Endothelial cell of umbilical vein (primary cell): ENCODE results near the gene ZKSCAN1. TPM values are rescaled to one million over a fixed set of nuclear protein-coding genes. Genes with fewer than 3 reads are reported as not detected.

ENCODE experiments used
- BruUV-seq: library from RNA; stranded (reverse); fragments of 400-500 nt; replicated peaks from 2 replicates; lab custom pipeline; 2021; lab: Mats Ljungman, UMichigan
- CTCF ChIA-PET: fragments of 300-600, 350-600 bp; sonication (Branson Sonifier 250); formaldehyde crosslinking; loops from one replicate; lab custom pipeline; 2021; ENCODE audit warnings: antibody characterized with exemption, inconsistent platforms; lab: Charles Lee
- POLR2A ChIA-PET: fragments of 300-600, 350-600 bp; sonication (Branson Sonifier 250); formaldehyde crosslinking; loops from one replicate; lab custom pipeline; 2021; ENCODE audit warnings: antibody characterized with exemption, inconsistent platforms; lab: Charles Lee
- DNase-seq: peaks from one replicate; pipeline ENCODE4 v3.0.0-alpha.2; 2011; ENCODE audit warnings: low read depth, low spot score
- FAIRE-seq: peaks from 2 replicates; lab custom pipeline; 2011; peaks lifted over from hg19 to GRCh38; lab: Jason Lieb, UNC
- H2AFZ ChIP-seq: 2 replicates; pipeline ENCODE4 v1.6.0; 2012; ENCODE audit warnings: low read depth, low read length, control low read depth, inconsistent platforms
- H3K27ac ChIP-seq: 2 replicates; pipeline ENCODE4 v1.5.1; 2011; ENCODE audit warnings: low read depth, mild to moderate bottlenecking, control low read depth, low read length, moderate library complexity; ENCODE audit not compliant: insufficient read depth
- H3K27me3 ChIP-seq, 2 experiments: 2 replicates each; pipeline versions ENCODE4 v1.6.0 to v1.6.1; 2011; ENCODE audit warnings: low read length in 2 of 2, mixed read lengths in 1 of 2; ENCODE audit not compliant: control insufficient read depth in 2 of 2, insufficient read depth in 2 of 2
- H3K36me3 ChIP-seq, 2 experiments: 2 replicates in 1 of 2; 3 replicates in 1 of 2; pipeline ENCODE4 v1.5.1; 2011; ENCODE audit warnings: low read length in 2 of 2, mild to moderate bottlenecking in 1 of 2, moderate library complexity in 1 of 2; ENCODE audit not compliant: control insufficient read depth in 2 of 2, insufficient read depth in 2 of 2; ENCODE audit errors: extremely low read depth in 1 of 2
- H3K4me1 ChIP-seq: 3 replicates; pipeline ENCODE4 v1.5.1; 2011; ENCODE audit warnings: mild to moderate bottlenecking, low read length; ENCODE audit not compliant: control insufficient read depth, insufficient read depth; ENCODE audit errors: extremely low read depth
- H3K4me2 ChIP-seq: 2 replicates; pipeline ENCODE4 v1.6.1; 2011; ENCODE audit warnings: low read length, control low read depth, mixed read lengths; ENCODE audit not compliant: insufficient read depth
- H3K4me3 ChIP-seq, 3 experiments: fragments of 200-600 bp in 1 of 3; sonication (generic), shearing (Covaris generic) in 1 of 3; replicated peaks in 1 of 3; 2 replicates each; pipeline ENCODE4 v1.5.1; 2011 to 2016; ENCODE audit warnings: control low read depth in 3 of 3, low read length in 3 of 3, mild to moderate bottlenecking in 2 of 3, inconsistent platforms in 1 of 3, low read depth in 1 of 3, moderate library complexity in 1 of 3; ENCODE audit not compliant: insufficient read depth in 1 of 3
- H3K79me2 ChIP-seq: 2 replicates; pipeline ENCODE4 v1.6.0; 2012; ENCODE audit warnings: low read length, inconsistent platforms; ENCODE audit not compliant: control insufficient read depth, insufficient read depth
- H3K9ac ChIP-seq: replicated peaks from 2 replicates; pipeline ENCODE3; 2011; ENCODE audit warnings: low read length, control low read depth; ENCODE audit not compliant: insufficient read depth; ENCODE audit errors: extremely low read depth
- H3K9me1 ChIP-seq: replicated peaks from 3 replicates; pipeline ENCODE4 v1.6.0; 2011; ENCODE audit warnings: mild to moderate bottlenecking, low read length; ENCODE audit not compliant: control insufficient read depth, insufficient read depth; ENCODE audit errors: extremely low read depth
- H3K9me3 ChIP-seq: replicated peaks from 2 replicates; pipeline ENCODE4 v1.5.1; 2012; ENCODE audit warnings: low read length, inconsistent platforms; ENCODE audit not compliant: control insufficient read depth, insufficient read depth
- H4K20me1 ChIP-seq: replicated peaks from 2 replicates; pipeline ENCODE3; 2011; ENCODE audit warnings: mild to moderate bottlenecking, low read length; ENCODE audit not compliant: control insufficient read depth, insufficient read depth; ENCODE audit errors: extremely low read depth
- CTCF ChIP-seq, 2 donors: IDR thresholded peaks; 1 replicate in 1 of 2; 2 replicates in 1 of 2; pipeline ENCODE4 v1.5.1; 2011; ENCODE audit warnings: low read length in 2 of 2, mild to moderate bottlenecking in 2 of 2, moderate library complexity in 2 of 2, control low read depth in 1 of 2, inconsistent platforms in 1 of 2, low read depth in 1 of 2; ENCODE audit not compliant: insufficient read depth in 1 of 2; ENCODE audit errors: extremely low read depth in 1 of 2
- POLR2A ChIP-seq: IDR thresholded peaks from 2 replicates; pipeline ENCODE4 v1.6.1; 2012; ENCODE audit warnings: low read depth, mild to moderate bottlenecking, control low read depth, low read length
- POLR2AphosphoS5 ChIP-seq: IDR thresholded peaks from 2 replicates; pipeline ENCODE4 v1.6.1; 2012; ENCODE audit warnings: low read depth, mild to moderate bottlenecking, control low read depth, low read length, moderate library complexity; ENCODE audit not compliant: insufficient read depth
- dilution Hi-C: fragments of 300-500 bp; cut with MboI; formaldehyde crosslinking; loops from one replicate; pipeline ENCODE4 v1.15.0; 2019; ENCODE audit warnings: low sequenced_read_pairs; ENCODE audit not compliant: extremely low pct_ligation_motif_present
- intact Hi-C: fragments of 100-400 bp; cut with micrococcal nuclease; formaldehyde crosslinking; loops from one replicate; pipeline ENCODE4 v1.10.0; 2022
- polyA plus RNA-seq, 4 experiments: library from polyadenylated mRNA; depleted of rRNA in 3 of 4; stranded (reverse) in 3 of 4; unstranded in 1 of 4; fragments of >200 nt; gene quantifications; 2 replicates each; pipeline versions ENCODE4 v1.2.1 to v1.2.3, GENCODE V29; 2011 to 2012; ENCODE audit warnings: missing spikeins in 1 of 4
- total RNA-seq: library from RNA; stranded (reverse); gene quantifications from 2 replicates; pipeline ENCODE4 v1.2.3, GENCODE V29; 2021
- TF ChIP-seq, protein P1 (sequence below): IDR thresholded peaks from 2 replicates; pipeline ENCODE4 v1.6.1; 2011; ENCODE audit not compliant: insufficient read depth, insufficient read length

Gene ZKSCAN1
- total and polyA plus RNA-seq, 2 donors (not counting 3 experiments of a cell fraction or from before 2014, with no cell fraction given): 12.3 to 57.8 TPM

DNA sequence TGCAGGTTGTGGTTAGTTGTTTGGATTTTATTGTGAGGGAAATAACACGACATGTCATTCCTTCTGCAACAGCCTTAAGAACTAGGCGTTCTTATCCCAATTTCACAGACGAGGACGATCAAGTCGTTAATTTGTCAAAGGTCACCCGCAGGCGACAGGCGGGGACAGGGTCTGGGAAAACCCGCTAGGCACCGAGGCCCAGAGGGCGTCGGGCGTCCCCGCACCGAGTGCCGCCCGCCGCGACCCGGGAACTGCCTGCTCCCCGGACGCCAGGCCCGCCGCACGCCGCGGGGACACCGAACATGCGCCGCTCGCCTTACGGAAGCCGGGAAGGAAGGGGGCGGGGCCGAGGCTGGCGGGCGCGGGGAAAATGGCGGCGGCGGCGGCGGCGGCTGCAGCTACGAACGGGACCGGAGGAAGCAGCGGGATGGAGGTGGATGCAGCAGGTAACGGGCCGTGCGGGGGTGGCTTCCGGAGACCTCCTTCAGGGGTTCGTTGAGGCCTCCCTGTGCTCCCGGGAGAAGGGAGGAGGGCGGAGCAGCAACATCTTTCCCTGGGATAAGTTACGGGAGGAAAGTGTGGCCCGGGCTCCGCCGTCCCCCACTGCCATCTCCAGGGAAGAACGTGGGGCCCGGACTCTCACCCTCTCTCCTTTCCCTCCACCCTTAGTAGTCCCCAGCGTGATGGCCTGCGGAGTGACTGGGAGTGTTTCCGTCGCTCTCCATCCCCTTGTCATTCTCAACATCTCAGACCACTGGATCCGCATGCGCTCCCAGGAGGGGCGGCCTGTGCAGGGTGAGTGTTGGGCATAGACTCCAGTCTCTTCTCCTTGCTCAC lies 73.4 kb downstream of the ZKSCAN1 start, which contains the start of gene COPS6:
Gene COPS6, plus strand, starts transcription at position 349 of the 837 bp plus-strand sequence. Its CDS starts 22 bp downstream, at position 371.
- Histone ChIP-seq H3K79me2 (peaks cover 19% of the 10 kb centered on the region), H3K4me2 (peak within 1 kb of the TSS; percentile 53), H3K27ac (peak within 1 kb of the TSS; percentile 94), H3K4me3 (peak within 1 kb of the TSS; percentile 62 to 74 (median 68)), H3K9me3 (no peaks in the 10 kb centered on the region), H3K27me3 (no peaks in the 10 kb centered on the region), H3K4me1 (peaks cover 39% of the 10 kb centered on the region), H3K9me1 (no peaks in the 10 kb centered on the region), H4K20me1 (no peaks in the 10 kb centered on the region), H3K36me3 (peaks cover 21 to 22% of the 10 kb centered on the region in 2 experiments), H3K9ac (peak within 1 kb of the TSS; percentile 90), H2AFZ (peak within 1 kb of the TSS; percentile 66)
- DNase-seq (peak; percentile 65), FAIRE-seq (peak; percentile 74)
- BruUV-seq: TSS peak; percentile 31
- ChIA-PET CTCF (interaction anchor here (0.6 to 2.9 kb wide), 3 partner anchors 13 to 349 kb away, joined by 4 to 18 read pairs (median 5); partner anchors contain the start of genes AP4M1 and MCM7), POLR2A (interaction anchor here (1.0 kb wide), 1 partner anchor 12 kb away, joined by 6 read pairs; the partner anchor contains the start of genes AP4M1 and MCM7)
- intact Hi-C loops: loop anchor here (10.0 kb wide), 1 partner anchor 174 kb away; the partner anchor contains the start of gene TRIM4
- dilution Hi-C loops: no loop called here
- TF ChIP-seq CTCF (IDR thresholded peaks at IDR 0.05; ENCODE audit: extremely low read depth in 1 of 2, insufficient read depth in 1 of 2, low read depth in 1 of 2, low read length in 2 of 2) (no peak), POLR2AphosphoS5 (peak; percentile 74), POLR2A (peak; percentile 84)
- TF ChIP-seq, protein P1, sequence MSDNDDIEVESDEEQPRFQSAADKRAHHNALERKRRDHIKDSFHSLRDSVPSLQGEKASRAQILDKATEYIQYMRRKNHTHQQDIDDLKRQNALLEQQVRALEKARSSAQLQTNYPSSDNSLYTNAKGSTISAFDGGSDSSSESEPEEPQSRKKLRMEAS: peak; percentile 48
